Colonic mucosa (tissue), 4 donors: ENCODE measurements around the gene ADAM10. TPM values are rescaled to one million over a fixed set of nuclear protein-coding genes. Genes with fewer than 3 reads are reported as not detected.

Experiments used
- DNase-seq: peaks from one replicate; pipeline ENCODE4 v3.0.0-alpha.2; 2020
- H3K27ac ChIP-seq: fragments of 200-600 bp; one replicate; pipeline ENCODE4 v1.8.0; 2021
- H3K27me3 ChIP-seq: fragments of 200-600 bp; one replicate; pipeline ENCODE4 v1.8.0; 2021
- H3K36me3 ChIP-seq: fragments of 200-600 bp; one replicate; pipeline ENCODE4 v1.8.0; 2021
- H3K4me1 ChIP-seq: fragments of 200-600 bp; one replicate; pipeline ENCODE4 v1.8.0; 2021; ENCODE audit warnings: mild to moderate bottlenecking
- H3K4me3 ChIP-seq: fragments of 200-600 bp; one replicate; pipeline ENCODE4 v1.8.0; 2021
- H3K9ac ChIP-seq, 2 donors: one replicate each; pipeline ENCODE4 v1.7.0; 2013; ENCODE audit warnings: control low read depth in 2 of 2, low read depth in 2 of 2, low read length in 2 of 2
- H3K9me3 ChIP-seq: fragments of 200-600 bp; one replicate; pipeline ENCODE4 v1.8.0; 2021
- CTCF ChIP-seq: fragments of 200-600 bp; IDR thresholded peaks from one replicate; pipeline ENCODE4 v1.8.0; 2022; ENCODE audit warnings: antibody characterized with exemption, mild to moderate bottlenecking
- intact Hi-C: fragments of 100-400 bp; cut with DNase I; formaldehyde crosslinking; loops from one replicate; pipeline ENCODE4 v1.14.1; 2022
- total RNA-seq, 2 donors: library from RNA; stranded (reverse); fragmentation: NEBNext Ultra II Directional in 1 of 2; extraction: Animal tissue kit (Norgen Biotek cat#: 25700) in 1 of 2; gene quantifications; one replicate each; pipeline ENCODE4 v1.2.1, GENCODE V29; 2021
- donor health status: healthy.
- donor health status: DM: no; HTN: no; CAD: no.
- donor health status: DM: no; HTN: no; CAD: no.

ADAM10 gene
- total RNA-seq, 2 donors from 2014 or later: 115 to 176 TPM

DNA sequence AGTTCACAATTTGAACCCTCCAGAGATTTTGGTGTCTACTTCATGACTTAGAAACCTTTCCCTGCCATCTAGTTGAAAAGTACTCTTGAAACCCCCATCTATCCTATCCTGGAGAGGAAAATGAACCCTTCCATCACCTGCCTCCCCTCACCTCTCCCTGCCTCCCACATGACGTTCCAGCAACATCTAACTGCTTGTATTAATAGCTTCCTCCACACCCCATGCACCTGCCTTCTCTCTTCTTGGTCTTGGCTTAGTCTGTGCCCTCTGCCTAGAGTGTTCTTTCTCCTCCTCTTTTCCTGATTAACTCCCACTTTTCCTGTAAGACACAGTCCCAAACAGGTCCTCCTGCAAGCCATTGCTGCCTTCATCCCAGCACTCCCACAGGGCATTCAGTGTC is 210.0 kb downstream of the ADAM10 start:
- no peaks in the 10 kb centered on the region for H3K9me3 ChIP-seq
- H3K27ac ChIP-seq: no peak overlapping the region
- no peaks in the 10 kb centered on the region for H3K27me3 ChIP-seq
- H3K36me3 ChIP-seq: no peaks in the 10 kb centered on the region
- intact Hi-C loops: no loop called here
- H3K4me3 ChIP-seq: no peak overlapping the region
- no peak overlapping the region for H3K9ac ChIP-seq
- no peak for DNase-seq
- no peak for TF ChIP-seq CTCF
- H3K4me1 ChIP-seq: peaks cover 5% of the 10 kb centered on the region

GRCh38 chr15:58538901-58539300 is 210.6 kb downstream of the ADAM10 start:
- Histone ChIP-seq H3K9me3 (no peaks in the 10 kb centered on the region), H3K27me3 (no peaks in the 10 kb centered on the region), H3K9ac (no peak overlapping the region), H3K27ac (no peak overlapping the region), H3K4me3 (no peak overlapping the region), H3K4me1 (peaks cover 5% of the 10 kb centered on the region), H3K36me3 (no peaks in the 10 kb centered on the region)
- DNase-seq: no peak
- intact Hi-C loops: no loop called here
- TF ChIP-seq CTCF: no peak

Other genes starting within 250 kb of the ADAM10 start
- gene MINDY2, start 21.6 kb upstream of the ADAM10 start, total RNA-seq: 10 to 100 TPM; 13.0 to 16.9 TPM
- 10 to 100 TPM; 62.6 to 78.2 TPM for gene SLTM, start 184.0 kb upstream of the ADAM10 start, total RNA-seq
- 10 to 100 TPM; 21.8 to 31.4 TPM for gene RNF111, start 238.0 kb upstream of the ADAM10 start, total RNA-seq